Lower leg skin (tissue), 4 donors: ENCODE measurements around the gene KIRREL3. TPM values are rescaled to one million over a fixed set of nuclear protein-coding genes. Genes with fewer than 3 reads are reported as not detected.

Experiments used
- DNase-seq, 2 donors: peaks; one replicate each; pipeline ENCODE4 v3.0.0-alpha.2; 2019; ENCODE audit warnings: low spot score in 2 of 2
- H3K4me3 ChIP-seq: fragments of 200-600 bp; sonication (generic); 2 replicates; pipeline ENCODE4 v1.5.1; 2017; ENCODE audit warnings: mild to moderate bottlenecking, low read depth; ENCODE audit not compliant: poor library complexity, severe bottlenecking
- CTCF ChIP-seq, 3 donors: fragments of 450-650 bp; IDR thresholded peaks; one replicate each; pipeline ENCODE4 v1.5.1; 2016; ENCODE audit warnings: antibody characterized with exemption in 3 of 3, mild to moderate bottlenecking in 3 of 3, moderate library complexity in 2 of 3
- POLR2A ChIP-seq, 2 donors: fragments of 450-650 bp; IDR thresholded peaks; one replicate each; pipeline ENCODE4 v1.6.1; 2016 to 2017; ENCODE audit warnings: antibody characterized with exemption in 2 of 2, mild to moderate bottlenecking in 1 of 2, moderate library complexity in 1 of 2
- WGBS, 2 donors: methylation state at CpG; one replicate each; pipeline ENCODE4 v1.1.5; 2018; 5-methylcytosine and 5-hydroxymethylcytosine counted together
- intact Hi-C: fragments of 100-400 bp; cut with DNase I; formaldehyde crosslinking; loops from one replicate; pipeline ENCODE4 v1.15.0; 2023; ENCODE audit warnings: low total_unique reads
- total RNA-seq, 4 donors: library from RNA; depleted of rRNA; stranded (reverse); fragments of >200 nt; gene quantifications; one replicate each; pipeline ENCODE4 v1.1.0, GENCODE V29; 2016

Gene KIRREL3
- total RNA-seq, 4 donors from 2014 or later = 0.13 TPM; not detected in 3

- WGBS, 2 donors = 3 to 42% methylated on average over 1 of the region's 1 CpG
- intact Hi-C loops = no loop called here
- no peak for DNase-seq
- no peak overlapping the region for H3K4me3 ChIP-seq
- TF ChIP-seq POLR2A (IDR thresholded peaks at IDR 0.05) = no peak
- TF ChIP-seq CTCF (IDR thresholded peaks at IDR 0.05) = no peak
These were observed 581.7 kb downstream of the KIRREL3 start for GRCh38 chr11:126418887-126419286.

GRCh38 chr11:126417091-126417862 is 583.3 kb downstream of the KIRREL3 start:
- intact Hi-C loops = no loop called here
- no peak overlapping the region for H3K4me3 ChIP-seq
- WGBS, 2 donors = 39 to 49% methylated on average over 12 of the region's 12 CpGs
- TF ChIP-seq CTCF (IDR thresholded peaks at IDR 0.05) = no peak
- no peak for TF ChIP-seq POLR2A (IDR thresholded peaks at IDR 0.05)
- DNase-seq = no peak

- intact Hi-C loops = no loop called here
- DNase-seq = peak; percentile 78 to 97
- TF ChIP-seq POLR2A (IDR thresholded peaks at IDR 0.05) = no peak
- no peak for TF ChIP-seq CTCF (IDR thresholded peaks at IDR 0.05)
- WGBS, 2 donors = 6 to 7% methylated on average over 19 of the region's 52 CpGs
- no peak overlapping the region for H3K4me3 ChIP-seq
These were observed 584.0 kb downstream of the KIRREL3 start for GRCh38 chr11:126416542-126417090.

GRCh38 chr11:126415669-126416420 is 584.7 kb downstream of the KIRREL3 start:
- H3K4me3 ChIP-seq = no peak overlapping the region
- intact Hi-C loops = no loop called here
- TF ChIP-seq POLR2A (IDR thresholded peaks at IDR 0.05) = no peak
- TF ChIP-seq CTCF (IDR thresholded peaks at IDR 0.05) = no peak
- DNase-seq = no peak
- WGBS, 2 donors = 28 to 45% methylated on average over 19 of the region's 19 CpGs

GRCh38 chr11:126415128-126415527 is 585.4 kb downstream of the KIRREL3 start:
- H3K4me3 ChIP-seq = no peak overlapping the region
- peak; percentile 84 to 97 for DNase-seq
- TF ChIP-seq CTCF (IDR thresholded peaks at IDR 0.05) (no peak), POLR2A (IDR thresholded peaks at IDR 0.05) (no peak)
- 11 to 28% methylated on average over 7 of the region's 7 CpGs for WGBS, 2 donors
- intact Hi-C loops = no loop called here
